A172 (cell line): Measurements from ENCODE around the gene LEUTX. TPM values are rescaled to one million over a fixed set of nuclear protein-coding genes. Genes with fewer than 3 reads are reported as not detected.
A peak's percentile ranks its signal among the peaks of the same experiment; 100 is the strongest.

Experiments
- DNase-seq: peaks from one replicate; pipeline ENCODE4 v3.0.0-alpha.2; 2015; ENCODE audit warnings: low spot score
- total RNA-seq: library from RNA; depleted of rRNA; stranded (reverse); fragments of >200 nt; shearing (Covaris generic); gene quantifications from 2 replicates; pipeline ENCODE4 v1.2.3, GENCODE V29; 2014; rRNA removed

Gene LEUTX
- total RNA-seq, 1 experiment from 2014 or later, result not detected

DNA sequence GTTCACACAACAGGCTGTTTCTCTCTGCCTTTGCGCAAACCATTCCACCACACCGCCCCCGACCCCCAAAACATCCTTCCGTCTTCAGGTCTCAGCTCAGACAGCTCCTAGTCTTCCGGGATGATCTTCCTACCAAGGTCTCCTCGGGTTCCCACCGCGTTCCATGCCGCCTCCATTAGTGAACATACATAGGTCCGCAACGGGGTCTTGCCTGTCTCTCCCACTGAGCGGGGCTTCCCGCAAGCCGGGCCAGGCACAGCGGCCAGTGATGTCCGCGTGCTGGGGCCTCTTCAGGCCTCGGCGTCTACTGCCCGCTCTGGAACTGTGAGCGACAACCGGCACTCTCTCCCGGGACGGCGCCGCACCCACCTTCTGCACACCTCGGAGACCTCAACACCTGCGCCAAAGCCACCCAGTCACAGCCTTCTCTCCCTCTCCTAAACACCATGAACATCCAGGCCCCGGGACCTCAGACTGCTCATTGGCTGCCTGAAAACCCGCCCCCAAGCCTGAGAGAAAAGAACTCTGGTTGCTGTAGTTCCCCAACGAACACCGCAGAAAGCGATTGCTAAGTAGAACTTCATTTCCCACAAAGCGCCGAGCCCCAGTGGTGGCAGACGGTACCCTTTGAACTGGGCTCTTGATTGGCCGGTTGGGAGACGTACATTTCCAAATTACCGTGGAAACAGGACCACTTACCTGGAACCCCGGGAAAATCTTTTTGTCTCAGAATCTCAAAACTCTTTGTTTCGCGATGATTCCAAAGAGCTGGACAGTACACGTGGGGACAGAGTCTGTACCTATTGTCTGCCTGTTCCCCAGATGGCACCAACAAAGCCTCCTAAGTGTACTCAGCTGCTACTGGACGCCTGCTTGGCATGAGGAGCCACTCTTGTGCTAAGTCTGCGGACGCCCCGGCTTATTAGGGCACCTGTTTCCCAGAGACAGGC is 45.8 kb downstream of the LEUTX start:
- peak; percentile 89 for DNase-seq

GRCh38 chr19:39825093-39825463 is 46.4 kb downstream of the LEUTX start:
- no peak for DNase-seq

DNA sequence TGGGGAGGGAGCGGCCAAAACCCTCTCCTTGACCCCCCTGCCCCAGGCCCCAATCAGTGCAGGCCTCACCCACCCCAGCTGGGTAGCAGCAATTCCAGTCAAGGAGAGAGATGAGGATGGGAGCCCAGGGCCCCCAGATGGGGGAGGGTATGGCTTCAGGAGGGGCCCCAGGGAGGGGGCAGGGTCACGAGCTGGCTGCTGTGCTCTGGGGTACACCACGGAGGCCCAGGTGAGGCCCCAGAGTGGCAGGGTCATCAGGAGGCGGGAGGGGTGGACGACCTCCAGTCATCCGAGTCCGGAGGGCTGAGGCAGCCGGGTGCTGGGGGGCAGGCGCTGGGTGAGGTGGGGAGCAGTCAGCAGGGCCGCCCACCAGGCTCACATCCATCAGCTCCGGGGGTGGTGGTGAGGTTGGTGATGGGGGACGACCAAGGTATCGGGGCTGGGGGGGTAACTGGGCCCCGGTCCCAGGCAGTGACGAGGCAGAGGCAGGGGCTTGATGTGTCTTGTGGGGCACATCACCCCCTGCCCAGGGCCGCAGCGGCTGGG is 47.0 kb downstream of the LEUTX start:
- DNase-seq, result no peak

DNA sequence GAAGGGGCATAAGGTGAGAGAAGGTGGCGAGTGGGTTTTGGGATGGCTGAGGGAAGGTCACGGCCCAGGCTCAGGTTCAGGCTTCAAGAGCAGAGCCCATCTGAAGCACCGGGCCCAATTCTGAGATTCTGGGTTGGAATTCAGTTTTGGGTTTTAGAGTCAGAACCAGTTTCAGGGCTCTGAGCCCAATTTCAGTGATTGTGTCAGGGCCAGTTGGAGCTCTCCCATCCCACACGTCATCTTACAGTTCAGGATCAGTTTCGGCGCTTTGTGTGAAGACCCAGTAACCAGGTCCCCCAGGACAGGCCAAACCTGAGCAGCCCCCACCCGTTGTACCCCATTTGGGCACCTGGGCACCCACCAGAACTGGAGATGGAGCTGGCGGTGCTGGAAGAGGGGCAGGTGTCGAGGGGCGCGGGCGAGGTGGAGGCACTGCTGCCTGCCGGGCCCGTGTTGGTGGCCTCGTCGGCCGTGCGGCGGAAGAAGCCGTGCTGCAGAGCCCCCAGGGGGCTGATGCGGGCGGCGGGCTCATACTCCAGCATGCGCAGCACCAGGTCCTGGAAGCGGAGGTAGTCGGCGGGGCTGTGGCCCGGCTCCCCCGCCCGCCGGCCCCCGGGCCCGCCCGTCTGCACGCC is 47.8 kb downstream of the LEUTX start:
- no peak for DNase-seq

DNA sequence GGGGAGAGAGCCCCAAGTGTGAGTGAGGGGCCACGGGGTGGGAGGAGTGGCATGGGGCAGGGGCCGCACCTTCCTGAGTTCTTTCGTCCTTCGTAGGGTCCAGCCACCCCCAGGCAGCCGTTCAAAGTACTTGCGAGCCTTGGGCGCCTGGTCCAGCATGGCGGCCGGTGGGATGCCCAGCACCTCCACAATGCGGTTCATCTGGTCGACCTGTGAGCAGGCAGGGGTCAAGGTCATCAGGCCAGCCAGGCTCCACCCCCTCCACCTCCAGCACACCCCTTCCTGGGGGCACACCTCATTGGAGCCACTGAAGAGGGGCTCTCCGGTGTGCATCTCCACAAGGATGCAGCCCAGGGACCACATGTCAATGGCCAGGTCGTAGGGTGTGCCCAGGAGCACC is 48.6 kb downstream of the LEUTX start:
- DNase-seq, result no peak

- no peak for DNase-seq
Measured at GRCh38 chr19:39828015-39828653, 49.5 kb downstream of the LEUTX start.

GRCh38 chr19:39828654-39829032 is 50.0 kb downstream of the LEUTX start:
- DNase-seq, result no peak

GRCh38 chr19:39829702-39830275 is 51.1 kb downstream of the LEUTX start:
- DNase-seq, result no peak

GRCh38 chr19:39830406-39830805 is 51.8 kb downstream of the LEUTX start:
- no peak for DNase-seq

DNA sequence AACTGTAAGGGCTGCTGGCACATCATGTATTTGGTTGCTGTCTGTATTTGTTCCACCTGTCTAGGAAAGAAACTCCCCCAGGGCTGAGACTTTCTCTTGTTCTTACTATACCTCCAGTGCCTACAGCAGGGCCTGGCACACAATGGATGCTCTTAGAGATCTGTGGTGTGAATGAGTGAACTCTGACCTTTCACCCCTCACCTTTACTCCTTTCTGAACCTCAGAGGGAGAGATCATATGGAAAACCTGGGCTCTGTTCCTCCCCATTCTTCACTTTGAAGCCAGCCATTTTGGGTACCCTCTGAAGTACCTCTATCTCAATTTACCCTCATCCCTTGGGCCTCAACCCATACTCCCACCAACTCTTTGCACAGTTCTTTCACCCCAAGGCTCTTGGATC is 52.2 kb downstream of the LEUTX start:
- no peak for DNase-seq

DNA sequence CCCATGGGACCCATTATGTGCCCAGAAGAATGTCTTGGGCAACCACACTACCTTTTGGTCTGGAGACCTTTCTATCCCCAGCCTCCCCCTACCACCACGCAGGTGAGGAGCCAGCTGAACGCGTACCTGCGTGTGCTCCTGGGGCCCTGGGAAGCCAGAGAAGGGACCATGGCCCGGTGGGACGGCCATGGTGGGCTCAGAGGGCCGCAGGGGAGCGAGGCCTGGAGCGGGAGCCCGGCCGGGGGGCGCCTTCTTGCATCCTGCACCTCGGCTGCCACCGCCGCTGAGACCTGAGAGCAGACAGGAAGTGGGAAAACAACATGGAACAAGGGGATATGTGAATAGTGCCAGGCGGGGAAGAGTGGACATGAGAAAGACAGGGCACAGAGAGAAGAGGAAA is 53.0 kb downstream of the LEUTX start:
- DNase-seq, result no peak

DNA sequence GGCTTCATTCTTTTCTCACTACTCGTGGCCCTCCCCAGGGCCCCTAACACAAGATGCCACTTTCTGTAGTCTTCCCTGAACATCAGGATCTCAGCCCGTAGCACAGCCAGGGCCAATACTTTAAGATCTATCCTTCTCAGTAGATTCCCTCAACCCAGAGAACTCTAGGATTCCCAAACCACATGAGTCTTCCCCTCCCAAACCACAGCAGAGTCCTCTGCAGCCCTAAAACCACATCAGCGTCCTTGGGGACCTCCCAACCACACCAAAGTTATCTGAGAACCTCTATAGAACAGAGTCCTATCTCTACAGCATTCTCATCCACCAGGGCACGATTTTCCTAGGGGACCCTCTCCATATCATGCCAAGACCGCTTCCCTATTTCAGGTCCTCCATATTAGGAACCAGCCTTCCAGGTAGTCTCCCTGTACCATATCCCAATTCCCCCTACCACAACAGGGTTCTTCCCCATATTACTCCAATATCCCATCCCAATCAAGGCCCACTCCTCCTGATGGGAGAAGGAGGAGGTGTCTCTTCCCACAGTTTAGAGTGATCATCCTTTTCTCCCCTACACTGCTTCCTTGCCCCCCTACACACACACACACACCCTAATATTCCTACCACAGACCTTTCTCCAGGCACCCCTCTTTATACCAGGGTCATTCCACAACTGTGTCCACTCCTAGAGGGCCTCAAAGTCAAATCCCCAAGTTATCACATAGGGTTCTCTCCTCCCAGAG is 53.9 kb downstream of the LEUTX start:
- no peak for DNase-seq

- no peak for DNase-seq
Measured at GRCh38 chr19:39833160-39833463, 54.5 kb downstream of the LEUTX start.

DNA sequence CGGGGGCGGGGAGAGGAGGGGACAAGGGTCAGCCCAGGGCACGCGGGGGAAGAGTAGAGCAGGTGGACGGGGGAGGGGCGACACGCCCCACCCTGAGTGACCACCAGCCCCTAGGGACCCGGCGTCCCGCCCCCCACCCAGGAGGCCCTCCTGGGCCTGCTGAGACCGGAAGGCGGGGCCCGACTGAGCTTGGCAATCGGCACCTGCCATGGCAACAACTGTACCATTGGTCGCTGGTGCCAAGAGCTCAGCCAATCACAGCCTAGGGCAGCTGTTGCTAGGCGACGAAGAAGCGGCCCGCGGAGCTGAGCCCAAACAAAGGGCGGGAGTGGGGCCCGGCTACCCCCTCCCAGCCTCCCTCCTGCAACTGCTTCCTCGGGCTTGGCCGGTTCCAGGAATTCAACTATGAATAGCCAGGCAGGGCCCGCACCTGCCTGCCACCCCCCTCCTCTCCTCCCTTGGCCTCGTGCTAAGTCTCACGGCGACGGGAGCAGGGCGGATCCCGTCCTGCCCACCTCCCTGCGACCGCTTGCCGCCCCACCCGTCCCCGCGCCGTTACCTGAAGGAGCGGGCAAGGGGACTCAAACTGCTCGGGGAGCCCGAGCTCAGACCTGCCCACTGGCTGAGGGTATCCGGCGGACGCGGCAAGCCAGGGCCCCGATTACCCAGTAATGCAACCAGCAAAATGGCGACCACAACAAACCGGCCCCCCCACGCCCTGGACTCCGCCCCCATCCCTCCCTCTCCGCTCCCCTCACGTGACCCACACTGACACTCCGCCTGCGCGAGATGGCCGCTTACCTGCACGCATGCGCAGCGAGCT is 55.0 kb downstream of the LEUTX start, which contains the start of gene DYRK1B:
Gene DYRK1B (minus strand): TSS at position 699 of the 823 bp plus-strand sequence. CDS start 2,295 bp downstream, outside the sequence.
- peak; percentile 97 for DNase-seq

GRCh38 chr19:39834287-39834841 is 55.7 kb downstream of the LEUTX start:
- DNase-seq, result no peak

Other genes with a start within 250 kb of the LEUTX start
- 9.4 and 15.8 TPM in 2 replicates for gene EID2B, start 246.0 kb upstream of the LEUTX start, total RNA-seq
- 29.3 and 34.2 TPM in 2 replicates for gene EID2, start 238.7 kb upstream of the LEUTX start, total RNA-seq
- gene LGALS13, start 176.3 kb upstream of the LEUTX start, total RNA-seq, result not detected in 2 replicates
- not detected in 2 replicates for gene LGALS16, start 122.9 kb upstream of the LEUTX start, total RNA-seq
- not detected in 2 replicates for gene LGALS14, start 74.4 kb upstream of the LEUTX start, total RNA-seq
- not detected in 2 replicates for gene CLC, start 40.8 kb upstream of the LEUTX start, total RNA-seq
- 12.5 and 13.0 TPM in 2 replicates for gene DYRK1B, start 55.3 kb downstream of the LEUTX start, total RNA-seq
- gene FBL, start 67.5 kb downstream of the LEUTX start, total RNA-seq, result 168 and 192 TPM in 2 replicates
- gene FCGBP, start 155.8 kb downstream of the LEUTX start, total RNA-seq, result 0.07 TPM in 1 of 2 replicates, not detected in the other
- 254 and 309 TPM in 2 replicates for gene PSMC4, start 192.3 kb downstream of the LEUTX start, total RNA-seq
- gene ZNF546, start 218.2 kb downstream of the LEUTX start, total RNA-seq, result 1.1 and 3.7 TPM in 2 replicates